ENCODE data around the gene KCNE4.

GRCh38 chr2:223065107-223065506 is 13.1 kb downstream of the KCNE4 start:
- no peak for TF ChIP-seq CTCF (conservative IDR thresholded peaks at IDR 0.05)
- no peak for TF ChIP-seq ZFX (IDR thresholded peaks at IDR 0.05)

Measured in C4-2B (cell line).